Breast epithelium (tissue), 3 donors: Measurements from ENCODE around the gene ACE2.

Experiments
- CTCF ChIP-seq, 3 donors: fragments of 450-650 bp; IDR thresholded peaks; one replicate each; pipeline ENCODE4 v1.5.1; 2016 to 2017; ENCODE audit warnings: antibody characterized with exemption in 3 of 3, mild to moderate bottlenecking in 3 of 3, moderate library complexity in 3 of 3
- POLR2A ChIP-seq: fragments of 450-650 bp; IDR thresholded peaks from one replicate; pipeline ENCODE4 v1.6.1; 2016; ENCODE audit warnings: antibody characterized with exemption, mild to moderate bottlenecking, moderate library complexity

- TF ChIP-seq CTCF (IDR thresholded peaks at IDR 0.05) (no peak), POLR2A (no peak)
Observed at GRCh38 chrX:15567267-15567666, 33.5 kb downstream of the ACE2 start.
